Measurements from ENCODE around the gene ZNF487.
"Not testable (repeated sequence)": the region's sequence is repeated elsewhere in the genome, so short reads cannot be mapped to it uniquely, and the experiment has no call there.

DNA sequence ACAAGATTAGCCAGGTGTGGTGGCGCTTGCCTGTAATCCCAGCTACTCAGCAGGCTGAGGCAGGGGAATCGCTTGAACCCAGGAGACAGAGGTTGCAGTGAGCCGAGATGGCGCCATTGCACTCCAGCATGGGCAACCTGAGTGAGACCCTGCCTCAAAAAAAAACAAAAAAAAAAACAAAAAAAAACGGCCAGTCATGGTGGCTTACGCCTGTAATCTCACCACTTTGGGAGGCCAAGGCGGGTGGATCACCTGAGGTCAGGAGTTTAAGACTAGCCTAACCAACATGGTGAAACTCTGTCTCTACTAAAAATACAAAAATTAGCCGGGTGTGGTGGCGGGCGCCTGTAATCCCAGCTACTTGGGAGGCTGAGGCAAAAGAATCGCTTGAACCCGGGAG, 10.4 kb upstream of the ZNF487 start:
- not testable (repeated sequence) for TF ChIP-seq POLR2AphosphoS5, POLR2A (IDR thresholded peaks at IDR 0.05)
- TF ChIP-seq, protein P1, sequence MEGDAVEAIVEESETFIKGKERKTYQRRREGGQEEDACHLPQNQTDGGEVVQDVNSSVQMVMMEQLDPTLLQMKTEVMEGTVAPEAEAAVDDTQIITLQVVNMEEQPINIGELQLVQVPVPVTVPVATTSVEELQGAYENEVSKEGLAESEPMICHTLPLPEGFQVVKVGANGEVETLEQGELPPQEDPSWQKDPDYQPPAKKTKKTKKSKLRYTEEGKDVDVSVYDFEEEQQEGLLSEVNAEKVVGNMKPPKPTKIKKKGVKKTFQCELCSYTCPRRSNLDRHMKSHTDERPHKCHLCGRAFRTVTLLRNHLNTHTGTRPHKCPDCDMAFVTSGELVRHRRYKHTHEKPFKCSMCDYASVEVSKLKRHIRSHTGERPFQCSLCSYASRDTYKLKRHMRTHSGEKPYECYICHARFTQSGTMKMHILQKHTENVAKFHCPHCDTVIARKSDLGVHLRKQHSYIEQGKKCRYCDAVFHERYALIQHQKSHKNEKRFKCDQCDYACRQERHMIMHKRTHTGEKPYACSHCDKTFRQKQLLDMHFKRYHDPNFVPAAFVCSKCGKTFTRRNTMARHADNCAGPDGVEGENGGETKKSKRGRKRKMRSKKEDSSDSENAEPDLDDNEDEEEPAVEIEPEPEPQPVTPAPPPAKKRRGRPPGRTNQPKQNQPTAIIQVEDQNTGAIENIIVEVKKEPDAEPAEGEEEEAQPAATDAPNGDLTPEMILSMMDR (IDR thresholded peaks at IDR 0.05): not testable (repeated sequence)
